ENCODE measurements around the gene TRIM5.
"Not testable (repeated sequence)": the region's sequence is repeated elsewhere in the genome, so short reads cannot be mapped to it uniquely, and the experiment has no call there.

The TRIM5 gene

GRCh38 chr11:5684646-5685362 is at the start of gene TRIM5:
Gene TRIM5, minus strand, starts transcription at chr11:5685074. Its CDS starts 4,897 bp downstream, at chr11:5680177.
- DNase-seq (ENCODE audit: low read depth in 2 of 2): peak; percentile 59 to 74

GRCh38 chr11:5727691-5728090 is 42.8 kb upstream of the TRIM5 start:
- no peak for DNase-seq (ENCODE audit: low read depth in 2 of 2)

GRCh38 chr11:5726351-5726750 is 41.5 kb upstream of the TRIM5 start:
- DNase-seq (ENCODE audit: low read depth in 2 of 2): no peak

GRCh38 chr11:5722622-5723021 is 37.7 kb upstream of the TRIM5 start:
- DNase-seq (ENCODE audit: low read depth in 2 of 2): no peak

- no peak for DNase-seq (ENCODE audit: low read depth in 2 of 2)
Measured at GRCh38 chr11:5719703-5720495, 35.0 kb upstream of the TRIM5 start.

GRCh38 chr11:5716518-5716917 is 31.6 kb upstream of the TRIM5 start:
- not testable (repeated sequence) for DNase-seq (ENCODE audit: low read depth in 2 of 2)

GRCh38 chr11:5713695-5714094 is 28.8 kb upstream of the TRIM5 start:
- no peak for DNase-seq (ENCODE audit: low read depth in 2 of 2)

- no peak for DNase-seq (ENCODE audit: low read depth in 2 of 2)
Measured at GRCh38 chr11:5712507-5712906, 27.6 kb upstream of the TRIM5 start.

- DNase-seq (ENCODE audit: low read depth in 2 of 2): no peak
Measured at GRCh38 chr11:5705688-5706087, 20.8 kb upstream of the TRIM5 start.

GRCh38 chr11:5703741-5704536 is 19.1 kb upstream of the TRIM5 start:
- DNase-seq (ENCODE audit: low read depth in 2 of 2): no peak

GRCh38 chr11:5701055-5701577 is 16.2 kb upstream of the TRIM5 start:
- no peak for DNase-seq (ENCODE audit: low read depth in 2 of 2)

- no peak for DNase-seq (ENCODE audit: low read depth in 2 of 2)
Measured at GRCh38 chr11:5700421-5701054, 15.7 kb upstream of the TRIM5 start.

- no peak for DNase-seq (ENCODE audit: low read depth in 2 of 2)
Measured at GRCh38 chr11:5698281-5698680, 13.4 kb upstream of the TRIM5 start.

GRCh38 chr11:5696210-5696609 is 11.3 kb upstream of the TRIM5 start:
- no peak for DNase-seq (ENCODE audit: low read depth in 2 of 2)

- DNase-seq (ENCODE audit: low read depth in 2 of 2): no peak
Measured at GRCh38 chr11:5695580-5695979, 10.7 kb upstream of the TRIM5 start.

- DNase-seq (ENCODE audit: low read depth in 2 of 2): no peak
Measured at GRCh38 chr11:5694642-5695041, 9.8 kb upstream of the TRIM5 start.

- DNase-seq (ENCODE audit: low read depth in 2 of 2): no peak
Measured at GRCh38 chr11:5691964-5692361, 7.1 kb upstream of the TRIM5 start.

- not testable (repeated sequence) for DNase-seq (ENCODE audit: low read depth in 2 of 2)
Measured at GRCh38 chr11:5691238-5691963, 6.5 kb upstream of the TRIM5 start.

- no peak for DNase-seq (ENCODE audit: low read depth in 2 of 2)
Measured at GRCh38 chr11:5690736-5691135, 5.9 kb upstream of the TRIM5 start.

- no peak for DNase-seq (ENCODE audit: low read depth in 2 of 2)
Measured at GRCh38 chr11:5690216-5690615, 5.3 kb upstream of the TRIM5 start.

- DNase-seq (ENCODE audit: low read depth in 2 of 2): peak in 1 of 2 donors; percentile 27
Measured at GRCh38 chr11:5689551-5689983, 4.7 kb upstream of the TRIM5 start, which contains the start of gene TRIM22. Gene TRIM22, plus strand, starts transcription at chr11:5689790. Its CDS starts 6,443 bp downstream, at chr11:5696233.
